ENCODE results near the gene SMIM36.

- TF ChIP-seq, protein P1, sequence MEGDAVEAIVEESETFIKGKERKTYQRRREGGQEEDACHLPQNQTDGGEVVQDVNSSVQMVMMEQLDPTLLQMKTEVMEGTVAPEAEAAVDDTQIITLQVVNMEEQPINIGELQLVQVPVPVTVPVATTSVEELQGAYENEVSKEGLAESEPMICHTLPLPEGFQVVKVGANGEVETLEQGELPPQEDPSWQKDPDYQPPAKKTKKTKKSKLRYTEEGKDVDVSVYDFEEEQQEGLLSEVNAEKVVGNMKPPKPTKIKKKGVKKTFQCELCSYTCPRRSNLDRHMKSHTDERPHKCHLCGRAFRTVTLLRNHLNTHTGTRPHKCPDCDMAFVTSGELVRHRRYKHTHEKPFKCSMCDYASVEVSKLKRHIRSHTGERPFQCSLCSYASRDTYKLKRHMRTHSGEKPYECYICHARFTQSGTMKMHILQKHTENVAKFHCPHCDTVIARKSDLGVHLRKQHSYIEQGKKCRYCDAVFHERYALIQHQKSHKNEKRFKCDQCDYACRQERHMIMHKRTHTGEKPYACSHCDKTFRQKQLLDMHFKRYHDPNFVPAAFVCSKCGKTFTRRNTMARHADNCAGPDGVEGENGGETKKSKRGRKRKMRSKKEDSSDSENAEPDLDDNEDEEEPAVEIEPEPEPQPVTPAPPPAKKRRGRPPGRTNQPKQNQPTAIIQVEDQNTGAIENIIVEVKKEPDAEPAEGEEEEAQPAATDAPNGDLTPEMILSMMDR (IDR thresholded peaks at IDR 0.05): no peak
- TF ChIP-seq POLR2A (IDR thresholded peaks at IDR 0.05): no peak
These were observed 87.7 kb downstream of the SMIM36 start for GRCh38 chr17:55423535-55423934.
